ENCODE results near the gene HIP1R.

DNA sequence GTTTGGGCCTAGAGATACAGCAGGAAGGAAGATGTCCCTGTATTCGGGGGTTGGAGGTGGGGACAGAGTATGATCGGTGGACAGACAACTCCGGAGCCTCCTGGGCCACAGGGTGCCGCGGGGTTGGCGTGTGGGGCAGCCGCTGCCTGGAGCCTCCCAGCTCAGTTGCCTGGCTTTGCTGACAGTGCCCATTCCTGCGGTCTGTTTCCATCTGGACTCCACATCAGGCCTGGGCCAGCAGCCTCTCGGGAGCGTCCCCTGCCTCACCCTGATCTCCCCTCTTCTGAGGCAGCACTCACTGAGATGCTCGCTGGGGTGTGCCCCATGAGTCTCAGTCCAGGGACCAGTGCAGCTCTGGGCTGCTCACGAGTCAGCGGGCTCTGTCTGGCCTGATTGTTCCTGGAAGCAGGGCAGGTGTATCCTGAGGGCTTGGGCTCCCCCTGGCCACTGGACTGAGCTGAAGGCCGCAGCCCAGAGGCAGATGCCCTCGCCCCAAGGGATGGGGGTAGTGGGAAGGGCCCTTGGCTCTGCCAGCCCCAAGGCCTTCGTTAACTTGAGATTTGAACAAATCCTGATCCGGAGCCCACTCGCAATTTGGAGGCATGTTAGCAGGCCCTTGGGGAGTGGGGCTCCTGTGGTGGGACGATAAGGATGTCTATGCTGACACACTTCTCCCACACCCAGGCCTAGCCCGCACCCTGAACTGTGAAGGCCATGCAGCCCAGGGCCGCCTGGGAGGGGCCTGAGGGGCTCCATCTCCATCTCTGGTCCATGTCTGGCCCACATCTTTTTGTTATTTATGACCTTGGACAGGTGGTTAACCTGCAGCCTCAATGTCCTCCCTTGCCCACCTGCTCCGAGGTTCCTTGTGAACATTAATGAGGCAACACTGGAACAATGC lies 7.5 kb downstream of the HIP1R start:
- TF ChIP-seq FOXM1 (IDR thresholded peaks at IDR 0.05; ENCODE audit: borderline replicate concordance) (no peak), FOXA1 (IDR thresholded peaks at IDR 0.05) (no peak), HDGF (IDR thresholded peaks at IDR 0.05; ENCODE audit: borderline replicate concordance) (no peak), FOXK2 (IDR thresholded peaks at IDR 0.05) (no peak), LEF1 (IDR thresholded peaks at IDR 0.05; ENCODE audit: borderline replicate concordance) (no peak), ELF4 (IDR thresholded peaks at IDR 0.05) (no peak), SUZ12 (IDR thresholded peaks at IDR 0.05) (no peak), SP1 (IDR thresholded peaks at IDR 0.05) (no peak), BHLHE40 (IDR thresholded peaks at IDR 0.05; ENCODE audit: borderline replicate concordance) (no peak), ZNF384 (IDR thresholded peaks at IDR 0.05) (no peak), ARNT (IDR thresholded peaks at IDR 0.05) (no peak), NFRKB (IDR thresholded peaks at IDR 0.05) (no peak)
- TF ChIP-seq, protein P1, sequence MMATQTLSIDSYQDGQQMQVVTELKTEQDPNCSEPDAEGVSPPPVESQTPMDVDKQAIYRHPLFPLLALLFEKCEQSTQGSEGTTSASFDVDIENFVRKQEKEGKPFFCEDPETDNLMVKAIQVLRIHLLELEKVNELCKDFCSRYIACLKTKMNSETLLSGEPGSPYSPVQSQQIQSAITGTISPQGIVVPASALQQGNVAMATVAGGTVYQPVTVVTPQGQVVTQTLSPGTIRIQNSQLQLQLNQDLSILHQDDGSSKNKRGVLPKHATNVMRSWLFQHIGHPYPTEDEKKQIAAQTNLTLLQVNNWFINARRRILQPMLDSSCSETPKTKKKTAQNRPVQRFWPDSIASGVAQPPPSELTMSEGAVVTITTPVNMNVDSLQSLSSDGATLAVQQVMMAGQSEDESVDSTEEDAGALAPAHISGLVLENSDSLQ (IDR thresholded peaks at IDR 0.05): no peak
